Effector memory CD8-positive, alpha-beta T cell (primary cell): Measurements from ENCODE around the gene RPS19BP1.

Experiments
- ATAC-seq: fragments of 150-1000 bp; cut with Tn5 transposase; replicated peaks from 2 replicates; pipeline ENCODE4 v1.10.0; 2021; ENCODE audit warnings: mild to moderate bottlenecking, moderate library complexity
- DNase-seq, 3 experiments: peaks; one replicate each; pipeline ENCODE4 v3.0.0; 2021
- H3K27ac Mint-ChIP-seq, 2 donors: one replicate each; pipeline ENCODE4 v1.8.0; 2022; ENCODE audit warnings: mild to moderate bottlenecking in 2 of 2, mixed read lengths in 2 of 2, moderate library complexity in 2 of 2
- H3K27me3 Mint-ChIP-seq, 2 donors: one replicate each; pipeline ENCODE4 v1.8.0; 2022; ENCODE audit warnings: mixed read lengths in 2 of 2
- H3K36me3 Mint-ChIP-seq: one replicate; pipeline ENCODE4 v1.8.0; 2022; ENCODE audit warnings: mild to moderate bottlenecking, moderate library complexity, mixed read lengths; ENCODE audit not compliant: insufficient read depth
- H3K4me1 Mint-ChIP-seq, 2 donors: one replicate each; pipeline ENCODE4 v1.8.0; 2022; ENCODE audit warnings: low read depth in 2 of 2, mixed read lengths in 2 of 2
- H3K4me3 Mint-ChIP-seq, 2 donors: one replicate each; pipeline ENCODE4 v1.8.0; 2022; ENCODE audit warnings: mild to moderate bottlenecking in 2 of 2, mixed read lengths in 2 of 2, moderate library complexity in 2 of 2
- H3K9me3 Mint-ChIP-seq, 2 donors: one replicate each; pipeline ENCODE4 v1.8.0; 2022; ENCODE audit warnings: mixed read lengths in 2 of 2
- total RNA-seq, 9 experiments: gene quantifications; one replicate each; lab custom pipeline; 2026; lab: John Stamatoyannopoulos, UW

The RPS19BP1 gene, protein sequence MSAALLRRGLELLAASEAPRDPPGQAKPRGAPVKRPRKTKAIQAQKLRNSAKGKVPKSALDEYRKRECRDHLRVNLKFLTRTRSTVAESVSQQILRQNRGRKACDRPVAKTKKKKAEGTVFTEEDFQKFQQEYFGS
- 27.8 to 142 (median 63.5) reads per million in 9 experiments for total RNA-seq

GRCh38 chr22:39532215-39533073 lies at the start of gene RPS19BP1:
Gene RPS19BP1 (minus strand): TSS chr22:39532748. CDS start chr22:39532738, 10 bp downstream.
- Mint-ChIP-seq H3K4me3 (peak within 1 kb of the TSS; percentile 96 to 98), H3K36me3 (peaks cover 39% of the 10 kb centered on the region), H3K9me3 (no peaks in the 10 kb centered on the region), H3K4me1 (peaks cover 45 to 46% of the 10 kb centered on the region in 2 donors), H3K27me3 (no peaks in the 10 kb centered on the region), H3K27ac (peak within 1 kb of the TSS; percentile 90 to 97)
- DNase-seq, result peak; percentile 98 to 99 (median 99)
- peak; percentile 84 for ATAC-seq

- H3K27me3 Mint-ChIP-seq, result peaks cover 33 to 78% of the 10 kb centered on the region in 2 donors
Measured at GRCh38 chr22:39581303-39581702, 48.8 kb upstream of the RPS19BP1 start.

DNA sequence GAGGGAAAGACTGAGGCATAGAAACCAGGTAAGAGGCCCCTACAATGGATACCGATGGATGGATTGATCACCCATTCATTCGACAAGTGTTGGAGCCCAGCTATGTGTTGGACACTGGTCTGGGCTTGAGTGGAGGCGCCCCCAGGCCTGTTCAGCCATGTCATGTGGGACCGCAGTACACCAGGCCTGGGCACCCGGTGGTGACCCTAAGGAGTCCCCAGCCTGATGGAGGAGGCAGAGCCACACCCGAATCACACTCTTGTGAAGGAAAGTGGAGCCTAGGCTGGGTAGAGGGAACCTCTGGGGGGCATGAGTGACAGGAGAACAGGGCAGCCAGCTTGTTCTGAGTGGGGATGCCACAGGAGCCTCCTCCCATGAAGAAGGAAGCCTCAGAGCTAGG lies 48.2 kb upstream of the RPS19BP1 start:
- H3K9me3 Mint-ChIP-seq, result peaks cover 4 to 10% of the 10 kb centered on the region in 2 donors
- ATAC-seq, result no peak

More at GRCh38 chr22:39581303-39581702, 48.8 kb upstream of the RPS19BP1 start:
- Mint-ChIP-seq H3K4me1 (no peaks in the 10 kb centered on the region), H3K9me3 (peaks cover 4 to 10% of the 10 kb centered on the region in 2 donors), H3K4me3 (no peak overlapping the region), H3K27ac (no peak overlapping the region), H3K36me3 (no peaks in the 10 kb centered on the region)
- ATAC-seq, result no peak
- no peak for DNase-seq

DNA sequence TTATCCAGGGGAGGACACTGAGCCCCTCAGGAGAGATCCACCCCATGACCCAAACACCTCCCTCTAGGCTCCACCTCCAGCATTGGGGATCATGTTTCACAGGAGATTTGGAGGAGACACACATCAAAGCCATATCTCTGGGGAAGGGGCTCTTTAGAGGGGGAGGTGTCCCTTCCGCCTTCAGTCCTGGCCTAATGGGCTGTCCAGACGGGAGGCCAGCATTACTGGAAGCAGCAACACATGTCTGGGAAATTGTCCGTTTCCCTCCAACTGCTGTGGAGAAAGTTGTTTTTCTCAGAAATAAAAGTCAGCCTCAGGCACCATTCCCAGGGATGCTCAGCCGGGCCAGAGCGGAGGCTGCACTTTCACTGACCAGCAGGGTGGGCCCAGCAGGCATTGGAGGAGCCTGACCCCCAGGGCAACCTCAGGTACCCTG lies 47.5 kb upstream of the RPS19BP1 start:
- Mint-ChIP-seq H3K36me3 (no peaks in the 10 kb centered on the region), H3K4me3 (no peak overlapping the region), H3K27ac (no peak overlapping the region), H3K4me1 (no peaks in the 10 kb centered on the region), H3K9me3 (peaks cover 4 to 10% of the 10 kb centered on the region in 2 donors), H3K27me3 (peaks cover 33 to 78% of the 10 kb centered on the region in 2 donors)
- ATAC-seq (no peak), DNase-seq (no peak)

More for the DNA sequence above, 48.2 kb upstream of the RPS19BP1 start:
- H3K36me3 Mint-ChIP-seq, result no peaks in the 10 kb centered on the region
- DNase-seq, result no peak
- H3K27ac Mint-ChIP-seq, result no peak overlapping the region
- H3K4me3 Mint-ChIP-seq, result no peak overlapping the region
- peaks cover 33 to 78% of the 10 kb centered on the region in 2 donors for H3K27me3 Mint-ChIP-seq
- no peaks in the 10 kb centered on the region for H3K4me1 Mint-ChIP-seq

GRCh38 chr22:39577900-39578299 lies 45.4 kb upstream of the RPS19BP1 start:
- Mint-ChIP-seq H3K27me3 (peaks cover 23 to 74% of the 10 kb centered on the region in 2 donors), H3K36me3 (no peaks in the 10 kb centered on the region), H3K9me3 (peaks cover 0 to 2% of the 10 kb centered on the region in 2 donors), H3K27ac (no peak overlapping the region), H3K4me1 (no peaks in the 10 kb centered on the region), H3K4me3 (no peak overlapping the region)
- ATAC-seq, result no peak
- no peak for DNase-seq

- Mint-ChIP-seq H3K4me3 (no peak overlapping the region), H3K9me3 (no peaks in the 10 kb centered on the region), H3K27ac (no peak overlapping the region), H3K36me3 (peaks cover under 1% of the 10 kb centered on the region), H3K27me3 (peaks cover 22 to 70% of the 10 kb centered on the region in 2 donors), H3K4me1 (no peaks in the 10 kb centered on the region)
- ATAC-seq (no peak), DNase-seq (no peak)
Measured at GRCh38 chr22:39577366-39577765, 44.8 kb upstream of the RPS19BP1 start.

DNA sequence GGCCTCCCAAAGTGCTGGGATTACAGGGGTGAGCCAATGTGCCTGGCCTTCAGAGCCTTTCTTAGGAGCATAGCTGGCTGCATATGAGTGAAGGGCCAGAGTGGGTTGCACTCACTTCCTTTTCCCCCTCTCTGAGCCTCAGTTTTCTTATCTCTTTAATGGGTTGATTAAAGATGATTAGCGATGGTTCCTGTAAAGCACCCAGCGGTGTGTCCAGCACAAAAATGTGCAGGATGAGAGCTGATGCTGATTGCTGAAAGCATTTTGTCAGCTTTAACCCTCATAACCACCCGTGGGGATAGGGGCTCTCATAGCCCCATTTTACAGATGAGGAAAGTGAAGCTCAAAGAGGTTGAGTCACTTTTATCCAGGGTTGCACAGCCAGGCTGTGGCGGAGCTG lies 43.5 kb upstream of the RPS19BP1 start:
- H3K4me1 Mint-ChIP-seq, result no peaks in the 10 kb centered on the region

DNA sequence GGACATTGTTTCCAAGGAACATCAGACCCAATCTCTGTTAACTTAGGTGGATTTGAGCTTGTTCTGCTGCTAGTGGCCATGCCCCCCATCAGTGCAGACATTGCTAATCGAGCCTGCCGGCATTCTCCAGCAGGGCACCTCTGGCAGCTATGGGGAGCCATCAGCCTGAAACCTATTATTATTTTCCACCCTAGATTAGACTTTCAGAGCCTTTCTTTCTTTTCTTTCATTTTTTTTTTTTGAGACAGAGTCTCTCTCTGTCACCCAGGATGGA lies 42.9 kb upstream of the RPS19BP1 start:
- peaks cover 4% of the 10 kb centered on the region for H3K36me3 Mint-ChIP-seq
- no peaks in the 10 kb centered on the region for H3K9me3 Mint-ChIP-seq

More for the DNA sequence above, 43.5 kb upstream of the RPS19BP1 start:
- ATAC-seq (no peak), DNase-seq (no peak)
- no peaks in the 10 kb centered on the region for H3K9me3 Mint-ChIP-seq
- H3K4me3 Mint-ChIP-seq, result no peak overlapping the region
- peaks cover 4% of the 10 kb centered on the region for H3K36me3 Mint-ChIP-seq
- H3K27me3 Mint-ChIP-seq, result peaks cover 28 to 71% of the 10 kb centered on the region in 2 donors
- no peak overlapping the region for H3K27ac Mint-ChIP-seq

GRCh38 chr22:39574779-39575551 lies 42.4 kb upstream of the RPS19BP1 start:
- H3K4me3 Mint-ChIP-seq, result no peak overlapping the region
- H3K36me3 Mint-ChIP-seq, result peaks cover 4% of the 10 kb centered on the region
- H3K27ac Mint-ChIP-seq, result no peak overlapping the region
- H3K27me3 Mint-ChIP-seq, result peaks cover 21 to 60% of the 10 kb centered on the region in 2 donors
- DNase-seq, result no peak
- H3K9me3 Mint-ChIP-seq, result no peaks in the 10 kb centered on the region
- no peaks in the 10 kb centered on the region for H3K4me1 Mint-ChIP-seq
- no peak for ATAC-seq

More for the DNA sequence above, 42.9 kb upstream of the RPS19BP1 start:
- DNase-seq (no peak), ATAC-seq (no peak)
- no peaks in the 10 kb centered on the region for H3K4me1 Mint-ChIP-seq
- H3K4me3 Mint-ChIP-seq, result no peak overlapping the region
- H3K27ac Mint-ChIP-seq, result no peak overlapping the region
- H3K27me3 Mint-ChIP-seq, result peaks cover 23 to 65% of the 10 kb centered on the region in 2 donors

- peaks cover 9 to 27% of the 10 kb centered on the region in 2 donors for H3K27me3 Mint-ChIP-seq
- no peak for DNase-seq
- ATAC-seq, result no peak
- no peak overlapping the region for H3K27ac Mint-ChIP-seq
- no peak overlapping the region for H3K4me3 Mint-ChIP-seq
- H3K4me1 Mint-ChIP-seq, result peaks cover 7 to 13% of the 10 kb centered on the region in 2 donors
- no peaks in the 10 kb centered on the region for H3K9me3 Mint-ChIP-seq
- H3K36me3 Mint-ChIP-seq, result peaks cover 4% of the 10 kb centered on the region
Measured at GRCh38 chr22:39571538-39571937, 39.0 kb upstream of the RPS19BP1 start.

DNA sequence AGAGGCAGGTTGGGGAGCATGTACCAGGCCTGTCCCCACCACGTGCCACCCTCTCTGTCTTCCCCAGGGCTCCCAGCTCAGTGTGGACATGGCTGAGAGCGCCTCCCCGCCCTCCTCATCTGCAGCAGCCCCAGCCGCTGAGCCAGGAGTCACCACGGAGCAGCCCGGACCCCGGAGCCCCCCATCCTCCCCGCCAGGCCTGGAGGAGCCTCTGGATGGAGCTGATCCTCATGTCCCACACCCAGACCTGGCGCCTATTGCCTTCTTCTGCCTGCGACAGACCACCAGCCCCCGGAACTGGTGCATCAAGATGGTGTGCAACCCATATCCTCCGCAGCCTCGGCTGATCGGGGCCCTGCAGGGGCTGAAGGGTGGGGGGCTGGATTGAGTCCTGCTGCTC lies 38.1 kb upstream of the RPS19BP1 start, which contains the start of gene CACNA1I:
Gene CACNA1I, plus strand, starts transcription at position 89 of the 400 bp plus-strand sequence. Its CDS starts 0 bp downstream, at position 89.
- peaks cover 4% of the 10 kb centered on the region for H3K36me3 Mint-ChIP-seq
- H3K4me3 Mint-ChIP-seq, result no peak within 1 kb of the TSS
- DNase-seq (no peak), ATAC-seq (no peak)
- H3K4me1 Mint-ChIP-seq, result peaks cover 7 to 15% of the 10 kb centered on the region in 2 donors
- peaks cover 2 to 3% of the 10 kb centered on the region in 2 donors for H3K9me3 Mint-ChIP-seq
- peaks cover 9 to 27% of the 10 kb centered on the region in 2 donors for H3K27me3 Mint-ChIP-seq
- no peak within 1 kb of the TSS for H3K27ac Mint-ChIP-seq

DNA sequence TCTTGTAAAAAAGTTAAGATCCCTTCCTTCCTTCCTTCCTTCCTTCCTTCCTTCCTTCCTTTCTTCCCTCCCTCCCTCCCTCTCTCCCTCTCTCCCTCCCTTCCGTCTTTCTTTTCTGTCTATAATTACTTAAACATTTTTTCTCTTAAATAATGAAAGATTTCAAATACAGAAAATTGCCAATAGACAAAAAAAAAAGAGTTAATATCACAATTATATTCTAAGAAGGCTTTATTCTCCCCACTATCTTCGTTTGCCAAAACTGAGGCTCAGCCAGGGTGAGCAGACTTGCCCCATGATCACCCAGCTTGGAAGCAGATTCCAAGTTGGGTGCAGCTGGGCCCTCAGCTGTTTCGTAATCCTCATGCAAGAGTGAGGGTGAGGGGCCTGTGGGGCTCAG lies 37.7 kb upstream of the RPS19BP1 start:
- Mint-ChIP-seq H3K9me3 (peaks cover 6 to 7% of the 10 kb centered on the region in 2 donors), H3K4me3 (no peak overlapping the region), H3K36me3 (peaks cover 7% of the 10 kb centered on the region), H3K27me3 (peaks cover 9 to 27% of the 10 kb centered on the region in 2 donors), H3K27ac (no peak overlapping the region), H3K4me1 (peaks cover 7 to 19% of the 10 kb centered on the region in 2 donors)
- DNase-seq, result no peak
- ATAC-seq, result no peak

DNA sequence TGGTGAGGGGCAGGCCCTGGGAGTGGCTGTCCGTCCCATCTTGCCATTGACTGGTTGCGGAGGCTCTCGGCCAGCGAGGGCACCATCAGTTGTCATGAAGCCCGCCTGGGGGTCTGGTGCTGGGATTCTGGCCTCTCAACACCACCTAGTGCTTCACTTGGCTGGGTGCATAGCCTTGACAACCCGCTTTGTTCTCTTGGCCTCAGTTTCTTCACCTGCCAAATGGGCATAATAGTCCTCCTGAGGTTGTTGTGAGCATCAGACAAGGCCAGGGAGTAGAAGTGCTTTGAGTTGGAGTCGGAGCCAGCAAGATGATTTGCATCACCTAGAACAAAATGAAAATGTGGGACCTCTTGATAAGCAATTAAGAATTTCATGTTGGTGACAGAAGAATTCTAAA lies 36.5 kb upstream of the RPS19BP1 start:
- Mint-ChIP-seq H3K4me1 (peaks cover 7 to 19% of the 10 kb centered on the region in 2 donors), H3K9me3 (peaks cover 7 to 8% of the 10 kb centered on the region in 2 donors), H3K27ac (no peak overlapping the region), H3K4me3 (no peak overlapping the region), H3K36me3 (peaks cover 7% of the 10 kb centered on the region), H3K27me3 (peaks cover 9 to 26% of the 10 kb centered on the region in 2 donors)
- DNase-seq (no peak), ATAC-seq (no peak)
